ENCODE results near the gene COL17A1. TPM values are rescaled to one million over a fixed set of nuclear protein-coding genes. Genes with fewer than 3 reads are reported as not detected.

Gene COL17A1
- total RNA-seq, 3 donors from 2014 or later (not counting 1 experiment from before 2014, with no cell fraction given) = not detected

DNA sequence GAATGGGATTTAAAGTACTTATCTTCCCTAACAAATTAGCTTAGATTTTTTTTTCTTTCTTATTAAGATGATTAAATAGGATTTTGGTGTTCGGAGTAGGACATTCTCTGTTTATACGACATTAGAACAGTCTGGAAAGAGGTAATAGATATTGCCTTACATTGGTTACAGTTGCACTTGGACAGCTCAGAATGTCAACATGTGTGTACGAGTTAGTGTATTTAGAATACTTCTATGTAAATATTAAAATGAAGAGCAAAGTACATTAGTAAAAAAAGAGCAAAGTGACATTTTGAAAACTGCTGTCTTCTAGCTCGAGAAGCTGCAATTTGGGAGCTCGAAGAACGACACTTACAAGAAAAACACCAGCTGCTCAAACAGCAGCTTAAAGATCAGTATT lies 67.2 kb downstream of the COL17A1 start:
- Histone ChIP-seq H3K27ac (ENCODE audit: low read length) (no peak overlapping the region), H3K36me3 (ENCODE audit: control insufficient read depth, insufficient read depth, low read length) (peaks cover 62% of the 10 kb centered on the region), H3K4me3 (ENCODE audit: low read length) (no peak overlapping the region), H3K9me3 (ENCODE audit: control insufficient read depth, insufficient read depth, low read length) (no peaks in the 10 kb centered on the region), H3K4me1 (ENCODE audit: control insufficient read depth, insufficient read depth, low read length) (no peaks in the 10 kb centered on the region), H3K27me3 (ENCODE audit: control insufficient read depth, insufficient read depth, low read length) (no peaks in the 10 kb centered on the region)
- WGBS (ENCODE audit: insufficient coverage) = 99% methylated on average over 6 of the region's 6 CpGs
- intact Hi-C loops (cut with micrococcal nuclease) = no loop called here
- H3K36me3 Mint-ChIP-seq = peaks cover 21% of the 10 kb centered on the region
- H3K4me3 Mint-ChIP-seq = no peak overlapping the region
- no peak overlapping the region for H3K27ac Mint-ChIP-seq
- no peaks in the 10 kb centered on the region for H3K27me3 Mint-ChIP-seq (ENCODE audit: low read depth in 2 of 2)
- no peak for ATAC-seq
- DNase-seq = no peak
- TF ChIP-seq, protein P1, sequence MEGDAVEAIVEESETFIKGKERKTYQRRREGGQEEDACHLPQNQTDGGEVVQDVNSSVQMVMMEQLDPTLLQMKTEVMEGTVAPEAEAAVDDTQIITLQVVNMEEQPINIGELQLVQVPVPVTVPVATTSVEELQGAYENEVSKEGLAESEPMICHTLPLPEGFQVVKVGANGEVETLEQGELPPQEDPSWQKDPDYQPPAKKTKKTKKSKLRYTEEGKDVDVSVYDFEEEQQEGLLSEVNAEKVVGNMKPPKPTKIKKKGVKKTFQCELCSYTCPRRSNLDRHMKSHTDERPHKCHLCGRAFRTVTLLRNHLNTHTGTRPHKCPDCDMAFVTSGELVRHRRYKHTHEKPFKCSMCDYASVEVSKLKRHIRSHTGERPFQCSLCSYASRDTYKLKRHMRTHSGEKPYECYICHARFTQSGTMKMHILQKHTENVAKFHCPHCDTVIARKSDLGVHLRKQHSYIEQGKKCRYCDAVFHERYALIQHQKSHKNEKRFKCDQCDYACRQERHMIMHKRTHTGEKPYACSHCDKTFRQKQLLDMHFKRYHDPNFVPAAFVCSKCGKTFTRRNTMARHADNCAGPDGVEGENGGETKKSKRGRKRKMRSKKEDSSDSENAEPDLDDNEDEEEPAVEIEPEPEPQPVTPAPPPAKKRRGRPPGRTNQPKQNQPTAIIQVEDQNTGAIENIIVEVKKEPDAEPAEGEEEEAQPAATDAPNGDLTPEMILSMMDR (IDR thresholded peaks at IDR 0.05) = no peak
- no peaks in the 10 kb centered on the region for H3K9me3 Mint-ChIP-seq
- peaks cover 0 to under 1% of the 10 kb centered on the region in 2 donors for H3K4me1 Mint-ChIP-seq

- no peaks in the 10 kb centered on the region for H3K27me3 ChIP-seq (ENCODE audit: control insufficient read depth, insufficient read depth, low read length)
- intact Hi-C loops (cut with micrococcal nuclease) = no loop called here
- peaks cover 56% of the 10 kb centered on the region for H3K36me3 ChIP-seq (ENCODE audit: control insufficient read depth, insufficient read depth, low read length)
- TF ChIP-seq, protein P1 (IDR thresholded peaks at IDR 0.05) = no peak
- ATAC-seq = no peak
- no peak overlapping the region for H3K4me3 ChIP-seq (ENCODE audit: low read length)
- 88% methylated on average over 1 of the region's 1 CpG for WGBS (ENCODE audit: insufficient coverage)
- Mint-ChIP-seq H3K4me3 (no peak overlapping the region), H3K27ac (peak overlapping the region in 1 of 2 donors; percentile 25), H3K9me3 (no peaks in the 10 kb centered on the region), H3K36me3 (peaks cover 13% of the 10 kb centered on the region), H3K27me3 (ENCODE audit: low read depth in 2 of 2) (no peaks in the 10 kb centered on the region), H3K4me1 (no peaks in the 10 kb centered on the region)
- no peaks in the 10 kb centered on the region for H3K4me1 ChIP-seq (ENCODE audit: control insufficient read depth, insufficient read depth, low read length)
- H3K27ac ChIP-seq (ENCODE audit: low read length) = no peak overlapping the region
- no peaks in the 10 kb centered on the region for H3K9me3 ChIP-seq (ENCODE audit: control insufficient read depth, insufficient read depth, low read length)
- no peak for DNase-seq
Measured at GRCh38 chr10:104016661-104017060, 69.0 kb downstream of the COL17A1 start.

- Mint-ChIP-seq H3K27ac (no peak overlapping the region), H3K4me3 (no peak overlapping the region), H3K9me3 (no peaks in the 10 kb centered on the region), H3K4me1 (no peaks in the 10 kb centered on the region), H3K36me3 (peaks cover under 1% of the 10 kb centered on the region), H3K27me3 (ENCODE audit: low read depth in 2 of 2) (no peaks in the 10 kb centered on the region)
- WGBS (ENCODE audit: insufficient coverage) = no CpG with 5 or more reads among the region's 2 CpGs
- Histone ChIP-seq H3K36me3 (ENCODE audit: control insufficient read depth, insufficient read depth, low read length) (peaks cover 40% of the 10 kb centered on the region), H3K4me1 (ENCODE audit: control insufficient read depth, insufficient read depth, low read length) (no peaks in the 10 kb centered on the region), H3K9me3 (ENCODE audit: control insufficient read depth, insufficient read depth, low read length) (no peaks in the 10 kb centered on the region), H3K27me3 (ENCODE audit: control insufficient read depth, insufficient read depth, low read length) (no peaks in the 10 kb centered on the region), H3K27ac (ENCODE audit: low read length) (no peak overlapping the region), H3K4me3 (ENCODE audit: low read length) (no peak overlapping the region)
- ATAC-seq = no peak
- intact Hi-C loops (cut with micrococcal nuclease) = no loop called here
- TF ChIP-seq, protein P1 (IDR thresholded peaks at IDR 0.05) = no peak
- DNase-seq = no peak
Measured at GRCh38 chr10:104014176-104014575, 71.5 kb downstream of the COL17A1 start.

DNA sequence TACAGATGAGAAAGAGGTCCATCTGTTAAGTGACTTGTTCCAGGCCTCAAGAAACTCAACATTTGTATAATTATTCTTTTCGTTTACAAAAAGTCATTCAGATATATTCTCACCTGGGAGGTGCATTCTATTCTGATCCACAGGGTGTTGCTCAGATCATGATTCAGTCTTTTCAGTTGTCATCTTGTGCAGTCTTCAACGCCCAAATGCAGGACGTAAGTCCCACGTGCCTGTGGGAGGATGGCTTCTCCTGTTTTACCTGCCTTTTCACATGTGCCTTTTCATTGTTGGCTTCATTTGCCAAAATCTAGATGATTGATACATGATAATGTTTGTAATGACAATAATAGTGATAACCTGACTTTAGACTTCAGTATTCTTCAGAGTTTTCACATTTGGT lies 72.2 kb downstream of the COL17A1 start:
- no peak for ATAC-seq
- no peaks in the 10 kb centered on the region for H3K36me3 Mint-ChIP-seq
- no peak overlapping the region for H3K4me3 Mint-ChIP-seq
- WGBS (ENCODE audit: insufficient coverage) = 95% methylated on average over 4 of the region's 4 CpGs
- H3K27ac ChIP-seq (ENCODE audit: low read length) = no peak overlapping the region
- no peaks in the 10 kb centered on the region for H3K27me3 Mint-ChIP-seq (ENCODE audit: low read depth in 2 of 2)
- intact Hi-C loops (cut with micrococcal nuclease) = no loop called here
- no peaks in the 10 kb centered on the region for H3K9me3 ChIP-seq (ENCODE audit: control insufficient read depth, insufficient read depth, low read length)
- H3K36me3 ChIP-seq (ENCODE audit: control insufficient read depth, insufficient read depth, low read length) = peaks cover 41% of the 10 kb centered on the region
- H3K4me1 ChIP-seq (ENCODE audit: control insufficient read depth, insufficient read depth, low read length) = no peaks in the 10 kb centered on the region
- TF ChIP-seq, protein P1 (IDR thresholded peaks at IDR 0.05) = no peak
- H3K4me3 ChIP-seq (ENCODE audit: low read length) = no peak overlapping the region
- H3K4me1 Mint-ChIP-seq = no peaks in the 10 kb centered on the region
- no peaks in the 10 kb centered on the region for H3K27me3 ChIP-seq (ENCODE audit: control insufficient read depth, insufficient read depth, low read length)
- H3K27ac Mint-ChIP-seq = peak overlapping the region in 1 of 2 donors; percentile 33
- H3K9me3 Mint-ChIP-seq = no peaks in the 10 kb centered on the region
- no peak for DNase-seq

Measured in natural killer cell (primary cell).